ENCODE results near the gene WWC2. TPM values are rescaled to one million over a fixed set of nuclear protein-coding genes. Genes with fewer than 3 reads are reported as not detected.

The WWC2 gene
- total RNA-seq, 1 donor from 2014 or later = 39.6 TPM

DNA sequence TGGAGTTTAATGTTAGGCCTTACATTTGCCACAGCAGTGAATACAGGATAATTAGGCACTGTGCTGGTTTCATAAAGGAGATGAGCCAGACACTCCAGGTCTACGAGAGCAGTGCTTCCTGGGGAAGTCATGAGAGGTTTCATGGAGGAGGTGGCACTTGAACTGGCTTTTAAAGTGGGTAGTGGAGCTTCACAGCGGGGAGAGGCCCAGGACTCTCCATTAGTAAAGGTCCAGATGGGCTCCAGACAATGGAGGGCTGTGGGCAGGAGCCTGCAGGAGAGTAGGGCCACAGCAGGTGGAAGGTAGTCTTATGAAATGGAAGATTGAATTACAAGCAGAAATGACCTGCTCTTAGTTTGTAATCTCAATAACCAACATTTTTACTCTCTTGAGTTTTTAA lies 192.0 kb downstream of the WWC2 start:
- no peaks in the 10 kb centered on the region for H4K20me1 ChIP-seq (ENCODE audit: low read depth)

DNA sequence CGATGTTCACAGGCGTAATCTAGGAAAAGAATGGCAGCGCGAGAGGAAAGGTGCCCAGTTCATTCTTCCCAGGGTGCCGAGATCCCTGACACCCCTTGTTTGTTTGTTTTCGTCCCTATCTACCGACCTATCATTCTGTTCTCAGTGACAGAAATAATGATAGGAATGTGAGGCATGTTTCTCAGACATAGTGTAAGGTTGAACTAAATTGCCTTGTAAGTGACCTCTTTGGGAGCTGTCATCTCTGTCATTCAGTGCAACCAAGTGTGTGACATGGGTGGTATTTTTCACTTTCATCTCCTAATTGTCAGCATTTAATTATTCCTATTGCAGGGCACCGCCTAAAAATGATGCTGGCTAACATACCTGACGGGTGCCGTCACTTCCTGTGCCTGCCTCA lies 196.7 kb downstream of the WWC2 start:
- Histone ChIP-seq H3K79me2 (ENCODE audit: low read depth) (no peaks in the 10 kb centered on the region), H3K4me2 (no peak overlapping the region), H3K9me3 (ENCODE audit: low read depth) (no peaks in the 10 kb centered on the region), H2AFZ (replicated peaks) (no peak overlapping the region), H3K27me3 (no peaks in the 10 kb centered on the region), H3K36me3 (peaks cover 4% of the 10 kb centered on the region), H3K9ac (no peak overlapping the region), H3K4me1 (peaks cover 5% of the 10 kb centered on the region), H3F3A (ENCODE audit: low read depth) (peaks cover 4% of the 10 kb centered on the region), H3K4me3 (no peak overlapping the region), H4K20me1 (ENCODE audit: low read depth) (no peaks in the 10 kb centered on the region), H3K27ac (no peak overlapping the region)
- Mint-ChIP-seq H3K36me3 (peaks cover 18% of the 10 kb centered on the region), H3K9me3 (no peaks in the 10 kb centered on the region), H3K27ac (no peak overlapping the region), H3K4me1 (peaks cover 7% of the 10 kb centered on the region), H3K4me3 (no peak overlapping the region), H3K27me3 (ENCODE audit: insufficient read depth, low read depth) (no peaks in the 10 kb centered on the region)
- no peak for TF ChIP-seq EZH2 (IDR thresholded peaks at IDR 0.05)
- TF ChIP-seq, protein P1, sequence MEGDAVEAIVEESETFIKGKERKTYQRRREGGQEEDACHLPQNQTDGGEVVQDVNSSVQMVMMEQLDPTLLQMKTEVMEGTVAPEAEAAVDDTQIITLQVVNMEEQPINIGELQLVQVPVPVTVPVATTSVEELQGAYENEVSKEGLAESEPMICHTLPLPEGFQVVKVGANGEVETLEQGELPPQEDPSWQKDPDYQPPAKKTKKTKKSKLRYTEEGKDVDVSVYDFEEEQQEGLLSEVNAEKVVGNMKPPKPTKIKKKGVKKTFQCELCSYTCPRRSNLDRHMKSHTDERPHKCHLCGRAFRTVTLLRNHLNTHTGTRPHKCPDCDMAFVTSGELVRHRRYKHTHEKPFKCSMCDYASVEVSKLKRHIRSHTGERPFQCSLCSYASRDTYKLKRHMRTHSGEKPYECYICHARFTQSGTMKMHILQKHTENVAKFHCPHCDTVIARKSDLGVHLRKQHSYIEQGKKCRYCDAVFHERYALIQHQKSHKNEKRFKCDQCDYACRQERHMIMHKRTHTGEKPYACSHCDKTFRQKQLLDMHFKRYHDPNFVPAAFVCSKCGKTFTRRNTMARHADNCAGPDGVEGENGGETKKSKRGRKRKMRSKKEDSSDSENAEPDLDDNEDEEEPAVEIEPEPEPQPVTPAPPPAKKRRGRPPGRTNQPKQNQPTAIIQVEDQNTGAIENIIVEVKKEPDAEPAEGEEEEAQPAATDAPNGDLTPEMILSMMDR (IDR thresholded peaks at IDR 0.05) = no peak
- TF ChIP-seq EZH2phosphoT487 (IDR thresholded peaks at IDR 0.05) = no peak
- DNase-seq (ENCODE audit: low spot score) = no peak

More for the DNA sequence above, 192.0 kb downstream of the WWC2 start:
- Histone ChIP-seq H3F3A (ENCODE audit: low read depth) (peaks cover 4% of the 10 kb centered on the region), H3K4me3 (no peak overlapping the region), H3K27me3 (no peaks in the 10 kb centered on the region), H3K27ac (no peak overlapping the region), H3K79me2 (ENCODE audit: low read depth) (no peaks in the 10 kb centered on the region), H3K9me3 (ENCODE audit: low read depth) (no peaks in the 10 kb centered on the region), H3K9ac (no peak overlapping the region), H3K4me2 (no peak overlapping the region), H3K36me3 (peaks cover 4% of the 10 kb centered on the region), H2AFZ (replicated peaks) (no peak overlapping the region), H3K4me1 (no peaks in the 10 kb centered on the region)
- Mint-ChIP-seq H3K4me1 (peaks cover 3% of the 10 kb centered on the region), H3K9me3 (no peaks in the 10 kb centered on the region), H3K27me3 (ENCODE audit: insufficient read depth, low read depth) (peaks cover 5% of the 10 kb centered on the region), H3K36me3 (peaks cover 26% of the 10 kb centered on the region), H3K4me3 (no peak overlapping the region), H3K27ac (no peak overlapping the region)
- TF ChIP-seq EZH2 (IDR thresholded peaks at IDR 0.05) (no peak), EZH2phosphoT487 (IDR thresholded peaks at IDR 0.05) (no peak)
- TF ChIP-seq, protein P1 (IDR thresholded peaks at IDR 0.05) = no peak
- no peak for DNase-seq (ENCODE audit: low spot score)

DNA sequence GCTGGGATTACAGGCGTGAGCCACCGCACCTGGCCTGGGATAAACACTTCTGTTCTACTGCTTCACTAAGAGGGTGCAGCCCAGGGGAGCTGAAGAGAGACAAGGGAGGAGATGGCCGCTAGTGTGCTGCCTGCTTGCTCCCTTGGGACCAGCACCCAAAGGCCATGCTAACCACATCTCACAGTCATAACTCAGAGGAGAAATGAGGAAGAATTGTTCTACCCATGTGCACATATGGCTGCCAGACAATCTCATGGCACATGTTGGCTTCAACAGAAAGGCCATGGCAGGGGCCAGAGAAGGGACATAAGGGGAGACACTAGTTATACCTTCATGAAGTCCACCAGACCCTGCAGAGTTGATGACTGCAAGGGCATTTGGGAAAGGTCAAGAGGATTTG lies 198.6 kb downstream of the WWC2 start:
- Histone ChIP-seq H3F3A (ENCODE audit: low read depth) (peaks cover 4% of the 10 kb centered on the region), H3K27ac (no peak overlapping the region), H2AFZ (replicated peaks) (no peak overlapping the region), H3K9ac (no peak overlapping the region), H4K20me1 (ENCODE audit: low read depth) (no peaks in the 10 kb centered on the region), H3K4me3 (no peak overlapping the region), H3K4me2 (no peak overlapping the region), H3K4me1 (peaks cover 5% of the 10 kb centered on the region), H3K9me3 (ENCODE audit: low read depth) (no peaks in the 10 kb centered on the region), H3K36me3 (peaks cover 4% of the 10 kb centered on the region), H3K79me2 (ENCODE audit: low read depth) (no peaks in the 10 kb centered on the region), H3K27me3 (no peaks in the 10 kb centered on the region)
- H3K4me1 Mint-ChIP-seq = peaks cover 4% of the 10 kb centered on the region
- H3K4me3 Mint-ChIP-seq = no peak overlapping the region
- TF ChIP-seq, protein P1 (IDR thresholded peaks at IDR 0.05) = no peak
- no peak for TF ChIP-seq EZH2 (IDR thresholded peaks at IDR 0.05)
- no peak for TF ChIP-seq EZH2phosphoT487 (IDR thresholded peaks at IDR 0.05)
- no peaks in the 10 kb centered on the region for H3K9me3 Mint-ChIP-seq
- no peak overlapping the region for H3K27ac Mint-ChIP-seq
- peaks cover 13% of the 10 kb centered on the region for H3K36me3 Mint-ChIP-seq
- no peaks in the 10 kb centered on the region for H3K27me3 Mint-ChIP-seq (ENCODE audit: insufficient read depth, low read depth)
- no peak for DNase-seq (ENCODE audit: low spot score)
